NCI-H2227 (cell line): ENCODE results near the gene GRM4.

Experiments
- DNase-seq: peaks from one replicate; lab custom pipeline; 2025; ENCODE audit not compliant: unreplicated experiment; lab: John Stamatoyannopoulos, UW

Gene GRM4

DNA sequence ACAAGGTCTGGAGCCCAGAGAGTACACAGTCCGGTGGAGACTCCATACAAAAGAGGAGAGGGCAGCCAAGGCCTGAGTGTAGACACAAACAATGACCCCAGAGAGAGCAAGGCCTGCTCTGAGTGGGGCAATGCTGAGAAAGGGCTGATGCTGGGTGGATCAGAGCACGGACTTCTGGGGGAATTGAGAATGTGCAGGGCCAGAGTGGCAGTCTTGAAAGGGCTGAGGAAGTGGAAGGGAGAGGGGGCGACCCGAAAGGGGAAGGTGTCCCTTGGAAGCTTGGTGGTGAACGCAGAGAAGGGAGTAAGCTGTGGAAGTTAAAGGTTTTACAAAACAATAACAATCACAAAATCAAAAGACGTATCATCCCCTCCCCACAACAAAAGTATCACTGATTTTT is 12.0 kb upstream of the GRM4 start:
- no peak for DNase-seq

- DNase-seq = no peak
Measured at GRCh38 chr6:34157236-34157830, 11.4 kb upstream of the GRM4 start.

DNA sequence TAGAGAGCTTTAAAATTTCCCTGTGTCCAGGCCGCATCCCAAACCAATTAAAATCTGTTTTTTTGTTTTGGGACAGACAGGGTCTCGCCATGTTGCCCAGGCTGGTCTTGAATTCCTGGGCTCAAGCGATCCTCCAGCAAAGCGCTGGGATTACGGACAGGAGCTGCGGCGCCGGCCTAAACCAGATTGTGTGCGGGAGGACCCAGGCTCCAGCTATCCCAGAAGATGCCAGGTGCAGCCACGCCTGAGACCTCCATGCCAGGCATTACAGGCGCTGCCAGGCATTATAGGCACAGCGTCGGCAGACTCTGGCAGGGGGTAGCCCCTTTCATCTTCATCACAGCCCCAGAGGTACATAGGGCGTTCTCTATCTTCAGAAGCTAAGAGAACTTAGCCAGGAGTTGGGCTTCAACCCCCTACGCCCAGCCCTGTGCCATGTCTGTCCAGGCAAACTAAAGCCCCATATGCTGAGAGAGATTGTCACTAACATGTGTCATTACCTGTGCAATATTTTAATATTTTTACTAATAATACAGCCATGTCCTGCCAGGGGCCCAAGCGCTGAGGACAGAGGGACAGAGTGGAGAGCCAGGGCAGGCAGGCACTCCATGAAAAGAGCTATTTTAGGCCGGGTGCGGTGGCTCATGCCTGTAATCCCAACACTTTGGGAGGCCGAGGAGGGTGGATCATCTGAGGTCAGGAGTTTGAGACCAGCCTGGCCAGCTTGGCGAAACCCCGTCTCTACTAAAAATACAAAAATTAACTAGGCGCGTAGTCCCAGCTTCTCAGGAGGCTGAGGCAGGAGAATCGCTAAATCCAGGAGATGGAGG is 9.8 kb upstream of the GRM4 start:
- no peak for DNase-seq

DNA sequence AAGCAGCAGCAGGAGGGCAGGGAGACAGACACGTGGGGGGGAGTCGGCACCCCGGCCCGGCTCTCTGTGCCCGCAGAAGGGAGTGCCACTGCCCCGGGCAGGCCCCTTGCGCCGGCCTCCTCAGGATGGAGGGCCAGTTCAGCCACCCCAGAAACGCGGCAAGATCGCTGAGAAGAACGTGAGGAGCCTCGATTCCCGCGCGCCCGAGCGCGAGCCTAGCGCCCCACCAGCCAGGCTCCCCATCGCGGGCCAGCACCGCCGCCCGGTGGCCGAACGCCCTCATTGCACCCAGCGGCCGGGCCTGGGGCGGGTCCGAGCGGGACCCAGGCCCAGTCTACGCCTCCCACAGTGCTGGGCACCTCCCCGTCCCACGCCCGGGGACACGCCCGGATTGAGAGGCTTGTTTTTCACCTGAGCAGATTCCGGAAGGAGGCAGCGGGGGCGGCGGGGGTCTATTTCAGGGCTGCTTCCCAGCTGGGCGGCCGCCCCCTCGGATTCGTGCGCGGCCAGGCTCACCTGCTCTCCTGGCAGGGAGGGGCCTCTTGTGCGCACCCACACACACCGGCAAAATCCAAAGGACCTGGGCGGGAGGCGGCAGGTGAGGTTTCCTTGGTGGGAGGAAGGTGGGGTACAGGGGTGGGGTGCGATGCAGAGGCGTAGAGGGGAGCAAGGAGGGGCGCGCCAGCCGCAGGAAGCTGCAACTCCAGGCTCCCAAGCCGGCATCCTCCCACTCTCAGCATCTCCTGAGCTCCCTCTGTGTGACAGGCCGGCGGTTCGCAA is 9.0 kb upstream of the GRM4 start:
- peak; percentile 84 for DNase-seq

DNA sequence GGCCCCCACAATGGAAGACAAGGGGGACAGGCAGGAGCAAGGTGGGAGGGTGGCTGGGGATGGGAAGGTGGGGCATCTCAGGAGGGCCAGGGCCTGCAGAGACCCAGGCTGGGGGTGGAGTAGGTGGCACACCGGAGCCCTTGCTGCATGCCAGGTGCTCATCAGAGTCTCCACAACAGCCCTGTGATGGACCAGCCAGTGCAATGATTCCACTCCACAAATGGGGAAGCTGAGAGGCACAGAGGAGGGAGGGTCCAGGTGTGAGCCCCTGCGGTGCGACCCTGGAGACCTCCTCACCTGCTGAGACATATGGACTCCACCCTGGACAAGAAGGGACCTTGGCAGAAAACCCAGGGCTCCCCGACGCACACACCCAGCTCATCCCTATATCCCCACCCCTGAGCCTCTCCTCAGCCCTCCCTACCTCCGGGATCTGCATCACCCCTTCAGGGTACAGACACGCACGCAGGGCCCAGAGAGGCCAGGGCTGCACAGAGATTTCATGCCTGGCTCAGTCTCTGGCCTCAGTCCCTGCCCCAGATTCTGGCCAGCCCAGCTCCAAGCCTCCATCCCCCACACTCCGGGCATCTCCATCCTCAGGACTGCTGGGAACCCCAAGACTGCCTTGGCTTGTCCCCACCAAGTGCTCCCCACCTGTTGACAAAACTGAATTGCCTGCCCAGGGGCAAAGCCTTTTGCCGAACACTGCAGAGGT is 7.1 kb upstream of the GRM4 start:
- DNase-seq = no peak

- no peak for DNase-seq
Measured at GRCh38 chr6:34152042-34152524, 6.2 kb upstream of the GRM4 start.

DNA sequence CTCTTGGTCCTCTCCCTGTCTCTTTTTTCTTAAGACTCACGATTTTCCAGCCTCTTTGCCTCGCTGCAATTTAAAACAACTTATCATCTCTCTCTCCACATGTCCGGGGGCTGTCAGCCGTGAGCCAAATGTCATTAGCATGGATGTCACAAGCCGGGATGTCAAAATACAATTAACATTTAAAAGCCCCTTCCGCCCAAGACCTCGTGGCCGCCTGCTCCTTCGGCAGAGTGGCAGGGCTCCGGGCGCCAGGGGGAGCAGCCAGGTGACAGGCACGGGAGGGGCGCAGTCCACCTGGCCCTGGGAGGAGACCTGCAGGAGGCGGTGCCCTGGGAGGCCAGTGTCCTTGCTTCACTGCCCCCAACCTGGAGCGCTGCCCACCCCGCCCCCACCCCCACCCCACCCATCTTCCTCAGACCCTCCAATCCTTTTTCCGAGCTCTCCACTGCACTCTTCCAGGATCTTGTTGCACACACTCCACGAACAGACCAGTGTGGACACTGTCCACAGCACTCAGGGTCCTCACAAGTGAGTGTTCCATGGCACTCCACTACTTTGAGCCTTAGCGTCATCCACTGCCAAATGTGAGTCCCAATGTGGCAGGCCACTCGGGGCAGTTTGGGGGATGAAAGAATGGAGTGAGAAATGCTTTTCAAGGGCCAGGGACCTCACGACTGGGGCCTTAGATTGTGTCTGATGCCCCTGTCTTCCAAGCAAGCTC is 5.6 kb upstream of the GRM4 start:
- DNase-seq = peak; percentile 27

DNA sequence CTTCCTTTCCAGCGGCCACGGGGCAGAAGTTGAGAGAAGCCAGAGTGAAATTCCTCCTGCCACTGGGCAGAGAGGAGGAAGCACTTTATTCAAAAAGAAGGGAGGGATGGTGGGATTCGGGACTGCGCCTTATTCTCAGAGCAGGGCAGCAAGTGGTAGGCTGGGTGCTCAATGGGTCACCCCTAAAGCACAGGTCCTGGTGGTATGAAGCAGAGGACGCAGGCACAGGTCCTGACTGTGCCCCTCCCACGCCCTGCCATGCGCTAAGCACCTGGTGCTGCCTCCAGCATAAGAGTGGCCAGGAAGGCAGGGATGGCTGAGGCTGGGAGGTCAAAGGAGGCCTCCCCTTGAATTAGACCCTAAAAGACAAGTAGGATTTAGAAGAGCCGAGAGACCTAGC is 4.9 kb upstream of the GRM4 start:
- DNase-seq = no peak

- no peak for DNase-seq
Measured at GRCh38 chr6:34149831-34150400, 4.0 kb upstream of the GRM4 start.

DNA sequence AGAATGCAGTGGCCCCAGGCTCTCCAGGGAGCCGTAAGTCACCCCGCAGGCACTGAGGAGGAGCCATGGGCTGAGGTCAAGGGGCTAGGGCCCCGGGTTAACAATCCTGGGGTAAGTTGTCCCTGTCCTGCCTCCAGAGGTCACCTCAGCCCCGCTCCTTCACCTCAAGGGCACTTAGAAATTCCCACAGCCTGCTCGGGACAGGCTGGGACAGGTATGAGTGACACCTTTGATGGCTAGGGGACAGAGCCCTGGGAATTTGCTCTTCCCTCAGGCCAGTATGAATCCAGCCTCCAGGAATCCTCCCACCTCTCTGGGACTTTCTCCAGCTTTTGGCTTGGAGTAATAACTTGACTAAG is 3.5 kb upstream of the GRM4 start:
- no peak for DNase-seq

DNA sequence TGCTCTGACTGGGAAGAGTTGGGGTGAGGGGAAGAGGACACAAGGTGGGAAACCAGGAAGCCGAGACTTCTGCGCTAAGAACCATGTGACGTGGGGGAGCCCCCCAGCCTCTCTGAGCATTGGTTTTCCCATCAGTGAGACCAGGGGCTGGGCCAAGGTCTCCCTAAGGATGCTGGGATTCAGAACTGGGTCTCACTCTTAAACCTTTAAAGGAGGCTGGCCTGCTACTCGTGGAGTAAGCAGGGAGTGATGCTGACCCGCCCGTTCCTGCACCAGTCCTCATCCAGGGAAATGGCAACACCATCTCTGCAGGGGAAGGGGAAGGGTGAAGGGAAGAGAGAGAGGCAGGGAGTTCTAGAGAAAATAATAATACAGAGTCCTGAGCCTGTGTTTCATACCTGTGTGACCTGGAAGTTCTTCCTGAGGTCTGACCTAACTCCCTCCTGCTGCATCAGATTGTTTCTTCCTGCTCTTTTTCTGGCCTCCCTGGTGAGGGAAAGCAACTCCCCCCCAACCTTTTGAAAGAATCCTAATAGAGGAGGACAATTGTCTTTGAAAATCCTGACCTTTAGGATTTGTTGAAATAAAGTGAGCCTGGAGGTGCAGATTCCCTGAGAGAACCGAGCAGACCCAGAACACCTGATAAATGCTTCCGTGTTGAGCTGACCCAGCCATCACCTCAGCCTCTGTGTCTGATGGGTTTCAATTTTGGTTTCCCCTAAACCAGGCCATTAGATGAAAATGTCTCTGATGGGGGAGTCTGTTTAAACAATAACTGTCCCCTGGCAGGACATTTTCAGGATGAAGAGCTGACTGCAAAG is 3.0 kb upstream of the GRM4 start:
- no peak for DNase-seq

DNA sequence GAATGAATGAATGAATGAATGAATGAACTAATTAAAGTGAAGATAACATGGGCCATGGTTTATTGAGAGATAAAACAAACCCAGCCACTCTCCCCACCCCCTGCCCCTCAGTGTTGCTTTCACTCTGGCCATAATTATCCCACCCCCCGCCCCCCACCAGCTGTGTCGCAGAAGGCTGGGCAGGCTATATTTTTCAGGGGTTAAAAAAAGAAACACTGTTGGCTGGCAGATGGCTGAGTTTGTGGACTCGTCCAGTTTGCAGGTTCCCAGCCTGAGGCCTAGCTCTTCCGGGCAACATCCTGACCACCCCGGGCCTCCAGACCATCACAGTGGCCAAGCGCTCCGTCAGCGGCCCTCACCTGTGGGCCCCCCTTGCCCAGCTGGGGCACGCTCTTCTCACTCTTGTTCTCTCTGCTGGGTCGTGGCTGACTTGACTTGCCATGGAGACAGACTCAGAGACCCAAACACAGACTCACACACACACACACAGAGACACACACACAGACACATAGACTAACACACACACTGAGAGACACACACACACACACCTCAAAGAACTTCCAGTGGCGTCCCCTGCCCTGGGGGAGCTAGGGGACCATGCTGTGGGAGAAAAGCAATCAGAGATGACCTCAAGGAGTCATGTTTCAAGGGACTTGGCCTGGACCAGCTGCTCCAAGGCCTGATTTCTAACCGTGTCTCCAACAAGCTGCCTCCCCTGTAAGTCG is 2.2 kb upstream of the GRM4 start:
- no peak for DNase-seq

- no peak for DNase-seq
Measured at GRCh38 chr6:34146801-34147592, 1.1 kb upstream of the GRM4 start.

- DNase-seq = peak; percentile 69
Measured at GRCh38 chr6:34145161-34146020, 496 bp downstream of the GRM4 start.

GRCh38 chr6:34144581-34145160 is 1.2 kb downstream of the GRM4 start:
- no peak for DNase-seq

- DNase-seq = peak; percentile 81
Measured at GRCh38 chr6:34143884-34144580, 1.9 kb downstream of the GRM4 start.
